Activated CD8-positive, alpha-beta memory T cell treated with anti-CD3 and anti-CD28 coated beads for 24 hours (primary cell): ENCODE measurements around the gene MYO15A.
A peak's percentile ranks its signal among the peaks of the same experiment; 100 is the strongest.

Experiments
- DNase-seq: peaks from one replicate; pipeline ENCODE4 v3.0.0-alpha.2; 2020

The MYO15A gene

GRCh38 chr17:18161207-18162145 is 52.9 kb downstream of the MYO15A start:
- DNase-seq, result no peak

GRCh38 chr17:18163547-18163946 is 55.0 kb downstream of the MYO15A start:
- no peak for DNase-seq

- DNase-seq, result no peak
These were observed 58.3 kb downstream of the MYO15A start for GRCh38 chr17:18166894-18167293.

- DNase-seq, result no peak
These were observed 58.9 kb downstream of the MYO15A start for GRCh38 chr17:18167421-18167820.

- DNase-seq, result no peak
These were observed 64.1 kb downstream of the MYO15A start for GRCh38 chr17:18172531-18173278.

GRCh38 chr17:18173740-18174139 is 65.2 kb downstream of the MYO15A start:
- DNase-seq, result no peak

- no peak for DNase-seq
These were observed 67.6 kb downstream of the MYO15A start for GRCh38 chr17:18176176-18176575.

GRCh38 chr17:18177133-18177532 is 68.6 kb downstream of the MYO15A start:
- no peak for DNase-seq

GRCh38 chr17:18177722-18178121 is 69.2 kb downstream of the MYO15A start:
- no peak for DNase-seq

- DNase-seq, result no peak
These were observed 70.6 kb downstream of the MYO15A start for GRCh38 chr17:18179196-18179595.

- DNase-seq, result no peak
These were observed 71.2 kb downstream of the MYO15A start for GRCh38 chr17:18179804-18180203.

- peak; percentile 64 for DNase-seq
These were observed 72.8 kb downstream of the MYO15A start for GRCh38 chr17:18181358-18181757.

- DNase-seq, result no peak
These were observed 73.8 kb downstream of the MYO15A start for GRCh38 chr17:18182110-18182977.

- DNase-seq, result peak; percentile 93
These were observed 74.4 kb downstream of the MYO15A start for GRCh38 chr17:18182978-18183333.

GRCh38 chr17:18183334-18184142 is 75.0 kb downstream of the MYO15A start, which contains the start of gene ALKBH5:
Gene ALKBH5, plus strand, starts transcription at chr17:18183828. Its CDS starts 416 bp downstream, at chr17:18184244.
- DNase-seq, result peak; percentile 99

- DNase-seq, result peak; percentile 82
These were observed 75.8 kb downstream of the MYO15A start for GRCh38 chr17:18184143-18185031.

GRCh38 chr17:18185391-18185790 is 76.8 kb downstream of the MYO15A start:
- no peak for DNase-seq

- DNase-seq, result no peak
These were observed 77.5 kb downstream of the MYO15A start for GRCh38 chr17:18185832-18186626.

GRCh38 chr17:18186627-18186982 is 78.0 kb downstream of the MYO15A start:
- DNase-seq, result no peak

GRCh38 chr17:18187226-18187625 is 78.7 kb downstream of the MYO15A start:
- DNase-seq, result no peak
